Testis (tissue), 2 donors: Measurements from ENCODE around the gene MYO19.

ENCODE experiments used
- CTCF ChIP-seq, 3 experiments: fragments of 450-650 bp in 2 of 3; fragments of 200-600 bp in 1 of 3; sonication (generic) in 1 of 3; IDR thresholded peaks; one replicate each; pipeline ENCODE4 v1.5.1; 2016 to 2019; ENCODE audit warnings: antibody characterized with exemption in 3 of 3, mild to moderate bottlenecking in 2 of 3, moderate library complexity in 1 of 3
- POLR2A ChIP-seq: fragments of 450-650 bp; IDR thresholded peaks from one replicate; pipeline ENCODE4 v1.6.1; 2017; ENCODE audit warnings: antibody characterized with exemption, mild to moderate bottlenecking, moderate library complexity

GRCh38 chr17:36547776-36548175 is 13.1 kb upstream of the MYO19 start:
- TF ChIP-seq POLR2A = no peak
- no peak for TF ChIP-seq CTCF (IDR thresholded peaks at IDR 0.05)
